ENCODE results near the gene EID3. TPM values are rescaled to one million over a fixed set of nuclear protein-coding genes. Genes with fewer than 3 reads are reported as not detected.
"Not testable (repeated sequence)": the region's sequence is repeated elsewhere in the genome, so short reads cannot be mapped to it uniquely, and the experiment has no call there.

The EID3 gene
- total RNA-seq, 2 donors from 2014 or later = 2.9 to 4.6 TPM

GRCh38 chr12:104317538-104318210, 14.1 kb downstream of the EID3 start:
- DNase-seq = no peak
- Histone ChIP-seq H3K4me1 (no peaks in the 10 kb centered on the region), H3K27ac (no peak overlapping the region), H3K9me3 (no peaks in the 10 kb centered on the region), H3K27me3 (no peaks in the 10 kb centered on the region), H3K36me3 (replicated peaks in 1 of 2; ENCODE audit: insufficient read depth in 1 of 2, low read depth in 2 of 2) (peaks cover 6 to 31% of the 10 kb centered on the region in 2 donors), H3K4me3 (no peak overlapping the region)
- no peak for ATAC-seq
- WGBS, 2 donors = 93 to 94% methylated on average over 7 of the region's 7 CpGs
- no peak for TF ChIP-seq CTCF (IDR thresholded peaks at IDR 0.05)
- intact Hi-C loops (cut with DNase I) = no loop called here

- Histone ChIP-seq H3K36me3 (replicated peaks in 1 of 2; ENCODE audit: insufficient read depth in 1 of 2, low read depth in 2 of 2) (peaks cover 6 to 27% of the 10 kb centered on the region in 2 donors), H3K9me3 (no peaks in the 10 kb centered on the region), H3K4me1 (no peaks in the 10 kb centered on the region), H3K27ac (no peak overlapping the region), H3K4me3 (no peak overlapping the region), H3K27me3 (no peaks in the 10 kb centered on the region)
- no peak for ATAC-seq
- intact Hi-C loops (cut with DNase I) = no loop called here
- 91 to 93% methylated on average over 1 of the region's 1 CpG for WGBS, 2 donors
- DNase-seq = no peak
- TF ChIP-seq POLR2A (IDR thresholded peaks at IDR 0.05) (no peak), CTCF (IDR thresholded peaks at IDR 0.05) (no peak)
Measured at GRCh38 chr12:104319028-104319427, 15.5 kb downstream of the EID3 start.

GRCh38 chr12:104319918-104320626, 16.5 kb downstream of the EID3 start:
- no peak for TF ChIP-seq POLR2A (IDR thresholded peaks at IDR 0.05)
- Histone ChIP-seq H3K4me1 (no peaks in the 10 kb centered on the region), H3K27ac (no peak overlapping the region), H3K4me3 (no peak overlapping the region), H3K27me3 (no peaks in the 10 kb centered on the region), H3K36me3 (replicated peaks in 1 of 2; ENCODE audit: insufficient read depth in 1 of 2, low read depth in 2 of 2) (peaks cover 6 to 24% of the 10 kb centered on the region in 2 donors), H3K9me3 (no peaks in the 10 kb centered on the region)
- 69 to 94% methylated on average over 1 of the region's 1 CpG for WGBS, 2 donors
- ATAC-seq = no peak
- intact Hi-C loops (cut with DNase I) = no loop called here
- DNase-seq = no peak

GRCh38 chr12:104320627-104321024, 17.1 kb downstream of the EID3 start:
- no peak overlapping the region for H3K4me3 ChIP-seq
- no peaks in the 10 kb centered on the region for H3K9me3 ChIP-seq
- TF ChIP-seq POLR2A (IDR thresholded peaks at IDR 0.05) (no peak), CTCF (IDR thresholded peaks at IDR 0.05) (no peak)
- H3K27me3 ChIP-seq = no peaks in the 10 kb centered on the region
- ATAC-seq (no peak), DNase-seq (no peak)
- intact Hi-C loops (cut with DNase I) = no loop called here
- no peaks in the 10 kb centered on the region for H3K4me1 ChIP-seq
- peaks cover 6 to 28% of the 10 kb centered on the region in 2 donors for H3K36me3 ChIP-seq (replicated peaks in 1 of 2; ENCODE audit: insufficient read depth in 1 of 2, low read depth in 2 of 2)
- H3K27ac ChIP-seq = no peak overlapping the region

GRCh38 chr12:104321949-104322348, 18.4 kb downstream of the EID3 start:
- WGBS, 2 donors = 88 to 94% methylated on average over 1 of the region's 1 CpG

GRCh38 chr12:104322533-104322932, 19.0 kb downstream of the EID3 start:
- H3K9me3 ChIP-seq; ATAC-seq; intact Hi-C loops (cut with DNase I); H3K4me3 ChIP-seq; DNase-seq; H3K4me1 ChIP-seq; H3K27me3 ChIP-seq; H3K27ac ChIP-seq: not testable (repeated sequence)
- H3K36me3 ChIP-seq (replicated peaks in 1 of 2; ENCODE audit: insufficient read depth in 1 of 2, low read depth in 2 of 2) = peaks cover 8 to 32% of the 10 kb centered on the region in 2 donors
- 96 to 100% methylated on average over 2 of the region's 2 CpGs for WGBS, 2 donors

More at GRCh38 chr12:104321949-104322348, 18.4 kb downstream of the EID3 start:
- no peak for DNase-seq
- H3K27me3 ChIP-seq = no peaks in the 10 kb centered on the region
- peaks cover 6 to 28% of the 10 kb centered on the region in 2 donors for H3K36me3 ChIP-seq (replicated peaks in 1 of 2; ENCODE audit: insufficient read depth in 1 of 2, low read depth in 2 of 2)
- ATAC-seq = no peak
- H3K4me3 ChIP-seq = no peak overlapping the region
- H3K27ac ChIP-seq = no peak overlapping the region
- TF ChIP-seq CTCF (IDR thresholded peaks at IDR 0.05) (no peak), POLR2A (IDR thresholded peaks at IDR 0.05) (no peak)
- intact Hi-C loops (cut with DNase I) = no loop called here
- no peaks in the 10 kb centered on the region for H3K4me1 ChIP-seq
- no peaks in the 10 kb centered on the region for H3K9me3 ChIP-seq
